Stimulated activated CD8-positive, alpha-beta memory T cell treated with anti-CD3 and anti-CD28 coated beads, Interleukin-12 subunit alpha, Interleukin-12 subunit beta, amount 100 ng/mL, for 1 hour (primary cell): ENCODE measurements around the gene SF3A2.
"Not testable (repeated sequence)": the region's sequence is repeated elsewhere in the genome, so short reads cannot be mapped to it uniquely, and the experiment has no call there.

Source experiments
- DNase-seq: peaks from one replicate; pipeline ENCODE4 v3.0.0-alpha.2; 2020; ENCODE audit warnings: low read depth

SF3A2 gene

DNA sequence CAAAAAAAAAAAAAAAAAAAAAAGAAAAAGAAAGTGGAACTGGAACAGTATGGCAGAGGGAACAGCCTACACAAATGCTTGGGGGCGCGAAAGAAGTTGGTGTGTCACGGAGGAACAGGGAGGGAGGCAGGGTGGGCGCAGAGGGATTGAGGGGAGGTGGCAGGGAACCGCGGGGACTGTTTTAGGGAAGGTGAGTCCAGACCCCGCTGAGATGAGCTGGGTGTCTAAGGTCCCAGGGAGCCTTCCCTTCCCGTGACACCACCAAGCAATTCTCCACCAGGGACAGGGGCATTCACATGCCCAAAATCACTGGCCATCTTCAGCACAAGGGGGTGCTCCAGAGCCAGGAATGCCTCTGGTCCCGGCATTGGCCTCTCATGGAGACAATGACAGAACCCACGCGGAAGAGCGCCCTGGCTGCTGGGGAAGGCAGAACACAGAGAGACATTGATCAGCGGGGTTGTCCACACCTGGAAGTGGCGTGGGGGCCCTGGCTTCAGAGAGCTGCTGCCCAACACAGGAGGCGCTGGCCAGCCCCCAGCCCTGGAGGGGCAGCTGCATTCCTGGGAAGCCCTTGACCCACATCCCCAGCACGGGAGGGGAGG lies 38.4 kb downstream of the SF3A2 start:
- no peak for DNase-seq

DNA sequence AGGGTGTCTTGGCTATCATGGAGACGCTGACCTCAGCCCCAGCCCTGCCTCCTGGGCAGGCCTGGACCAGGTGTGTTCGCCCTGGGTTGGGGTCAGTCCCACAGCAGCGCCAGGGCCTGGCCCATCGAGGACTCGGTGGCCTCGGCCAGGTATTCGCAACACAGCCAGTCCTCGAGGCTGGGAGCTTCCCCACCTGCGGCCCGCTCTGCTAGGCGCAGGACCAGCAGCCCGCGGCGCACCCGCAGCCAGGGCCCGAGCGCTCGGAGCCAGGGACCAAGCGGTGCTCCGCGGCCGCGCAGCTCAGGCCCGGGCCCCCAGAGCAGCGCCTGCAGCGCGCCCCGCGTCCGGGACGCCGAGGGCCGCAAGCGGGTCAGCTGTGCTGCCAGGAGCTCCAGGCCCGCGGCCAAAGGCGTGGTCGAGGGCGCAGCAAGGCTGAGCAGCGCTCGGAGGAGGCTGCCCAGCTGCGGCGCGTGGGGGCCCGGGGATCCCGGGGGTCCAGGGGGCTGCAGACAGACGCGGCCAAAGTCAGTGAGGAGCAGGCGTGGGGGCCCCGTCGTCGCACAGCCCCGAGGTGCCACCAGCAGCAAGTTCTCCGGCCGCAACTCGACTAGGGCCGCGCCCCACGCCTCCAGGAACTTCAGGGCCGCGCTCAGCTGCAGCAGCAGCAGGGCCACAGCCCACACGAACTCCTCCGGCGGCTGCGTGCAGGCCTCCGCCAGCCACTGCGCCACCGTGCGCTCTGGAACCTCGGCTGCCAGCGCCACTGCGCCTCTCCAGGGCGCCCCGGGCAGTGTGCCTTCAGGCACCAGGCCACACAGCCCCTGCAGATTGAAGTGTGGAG lies 39.2 kb downstream of the SF3A2 start:
- no peak for DNase-seq

DNA sequence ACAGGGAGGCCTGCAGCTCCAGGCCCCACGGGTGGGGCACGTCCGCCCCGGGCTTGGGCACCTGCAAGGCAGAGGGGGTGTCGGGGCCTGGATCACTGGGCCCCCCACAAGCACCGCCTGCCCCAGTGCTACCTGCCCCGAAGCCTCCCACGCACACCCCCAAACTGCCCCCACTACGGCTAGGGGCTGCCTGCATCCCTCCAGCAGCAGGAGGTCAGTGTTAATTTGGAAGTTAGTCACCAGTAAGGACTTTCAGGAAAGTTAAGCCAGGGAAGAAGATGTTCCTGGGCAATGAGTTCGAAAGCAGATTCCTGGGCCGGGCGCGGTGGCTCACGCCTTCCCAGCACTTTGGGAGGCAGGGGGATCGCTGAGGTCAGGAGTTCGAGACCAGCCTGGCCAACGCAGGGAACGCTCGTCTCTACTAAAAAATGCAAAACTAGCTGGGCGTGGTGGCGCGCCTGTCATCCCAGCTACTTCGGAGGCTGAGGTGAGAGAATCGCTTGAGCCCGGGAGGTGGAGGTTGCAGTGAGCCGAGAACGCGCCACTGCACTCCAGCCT lies 39.9 kb downstream of the SF3A2 start:
- no peak for DNase-seq

DNA sequence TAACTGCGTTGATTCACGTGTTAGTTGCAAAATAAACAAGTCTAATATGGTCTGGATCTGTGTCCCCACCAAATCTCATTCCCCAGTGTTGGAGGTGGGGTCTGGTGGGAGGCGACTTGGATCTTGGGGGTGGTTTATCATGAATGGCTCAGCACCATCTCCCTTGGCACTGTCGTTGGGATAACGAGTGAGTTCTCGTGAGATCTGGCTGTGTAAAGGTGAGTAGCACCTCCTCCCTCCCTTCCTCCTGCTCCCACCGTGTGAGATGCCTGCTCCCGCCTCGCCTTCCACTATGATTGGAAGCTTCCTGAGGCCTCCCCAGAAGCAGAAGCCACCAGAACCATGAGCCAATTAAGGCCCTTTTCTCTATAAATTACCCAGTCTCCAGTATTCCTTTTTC lies 40.5 kb downstream of the SF3A2 start:
- DNase-seq = no peak

DNA sequence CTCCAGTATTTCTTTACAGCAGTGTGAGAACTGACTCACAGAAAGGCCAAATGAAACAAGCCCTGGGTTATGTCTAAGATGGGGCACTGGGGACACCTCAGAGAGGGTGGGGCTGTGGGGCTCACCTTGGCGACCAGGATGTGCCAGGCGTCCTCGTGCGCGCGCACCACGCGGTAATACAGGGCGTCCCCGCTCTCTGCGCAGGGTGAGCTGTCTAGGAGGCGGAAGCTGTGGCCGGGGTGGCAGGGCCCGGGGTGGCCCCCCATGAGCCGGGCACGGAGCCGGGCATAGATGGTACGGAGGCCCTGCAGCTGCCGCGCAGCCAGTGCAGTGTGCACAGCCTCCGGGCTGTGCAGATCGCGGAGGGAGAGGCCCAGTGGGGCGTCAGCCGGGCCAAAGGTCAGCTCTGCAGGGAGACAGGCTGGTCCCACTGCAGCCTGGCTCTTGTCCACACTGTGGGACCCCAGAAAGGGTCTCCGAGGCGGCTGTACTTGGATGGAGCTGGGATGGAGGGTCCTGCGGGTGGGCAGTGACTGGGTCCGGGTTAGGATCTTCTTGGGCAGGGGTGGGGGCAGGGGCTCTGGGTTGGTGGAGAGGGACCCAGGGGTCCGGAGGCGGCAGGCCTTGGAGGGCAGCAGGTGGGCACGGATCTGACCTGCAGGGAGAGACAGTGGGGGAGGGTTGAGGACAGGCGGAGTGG lies 42.0 kb downstream of the SF3A2 start:
- no peak for DNase-seq

DNA sequence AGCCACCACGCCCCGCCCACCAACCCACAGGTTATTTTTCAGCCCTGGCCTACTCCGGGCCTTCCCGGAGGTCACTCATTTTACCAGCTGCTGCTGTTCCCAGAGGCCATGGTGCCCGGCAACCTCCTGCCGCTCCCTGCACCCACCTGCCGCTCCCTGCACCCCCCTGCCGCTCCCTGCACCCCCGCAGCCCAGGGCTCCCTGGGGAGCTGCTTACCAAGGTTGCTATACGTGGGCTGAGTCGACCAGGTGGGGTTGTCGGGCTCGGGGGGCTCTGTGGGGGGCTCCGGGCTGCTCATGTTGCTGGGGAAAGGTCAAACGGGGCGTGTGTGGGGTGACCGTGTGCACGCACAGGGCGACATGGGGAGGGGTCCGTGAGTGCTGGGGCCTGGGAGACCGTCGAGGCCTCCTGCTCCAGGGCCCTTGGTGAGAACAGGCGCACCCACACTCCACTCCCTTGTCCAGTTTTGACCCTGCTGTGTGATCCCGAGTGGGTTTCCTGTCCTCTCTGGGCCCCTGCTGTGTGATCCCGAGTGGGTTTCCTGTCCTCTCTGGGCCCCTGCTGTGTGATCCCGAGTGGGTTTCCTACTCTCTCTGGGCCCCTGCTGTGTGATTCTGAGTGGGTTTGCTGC lies 44.1 kb downstream of the SF3A2 start:
- DNase-seq = no peak

DNA sequence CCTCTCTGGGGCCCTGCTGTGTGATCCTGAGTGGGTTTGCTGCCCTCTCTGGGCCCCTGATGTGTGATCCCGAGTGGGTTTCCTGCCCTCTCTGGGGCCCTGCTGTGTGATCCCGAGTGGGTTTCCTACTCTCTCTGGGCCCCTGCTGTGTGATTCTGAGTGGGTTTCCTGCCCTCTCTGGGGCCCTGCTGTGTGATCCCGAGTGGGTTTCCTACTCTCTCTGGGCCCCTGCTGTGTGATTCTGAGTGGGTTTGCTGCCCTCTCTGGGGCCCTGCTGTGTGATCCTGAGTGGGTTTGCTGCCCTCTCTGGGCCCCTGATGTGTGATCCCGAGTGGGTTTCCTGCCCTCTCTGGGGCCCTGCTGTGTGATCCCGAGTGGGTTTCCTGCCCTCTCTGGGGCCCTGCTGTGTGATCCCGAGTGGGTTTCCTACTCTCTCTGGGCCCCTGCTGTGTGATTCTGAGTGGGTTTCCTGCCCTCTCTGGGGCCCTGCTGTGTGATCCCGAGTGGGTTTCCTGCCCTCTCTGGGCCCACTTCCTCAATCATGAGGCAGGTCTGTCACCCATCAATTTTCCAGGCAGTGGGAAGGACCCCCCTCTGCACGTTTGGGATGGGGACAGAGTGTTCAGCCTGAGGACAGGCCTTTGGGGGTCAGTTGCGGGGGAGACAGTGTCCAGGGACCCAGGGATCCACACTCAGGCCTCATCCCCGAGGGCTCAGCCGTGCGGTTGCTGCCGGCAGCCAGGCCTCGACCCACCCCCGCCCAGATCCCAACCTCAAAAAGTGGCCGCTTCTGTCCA lies 44.8 kb downstream of the SF3A2 start:
- not testable (repeated sequence) for DNase-seq

DNA sequence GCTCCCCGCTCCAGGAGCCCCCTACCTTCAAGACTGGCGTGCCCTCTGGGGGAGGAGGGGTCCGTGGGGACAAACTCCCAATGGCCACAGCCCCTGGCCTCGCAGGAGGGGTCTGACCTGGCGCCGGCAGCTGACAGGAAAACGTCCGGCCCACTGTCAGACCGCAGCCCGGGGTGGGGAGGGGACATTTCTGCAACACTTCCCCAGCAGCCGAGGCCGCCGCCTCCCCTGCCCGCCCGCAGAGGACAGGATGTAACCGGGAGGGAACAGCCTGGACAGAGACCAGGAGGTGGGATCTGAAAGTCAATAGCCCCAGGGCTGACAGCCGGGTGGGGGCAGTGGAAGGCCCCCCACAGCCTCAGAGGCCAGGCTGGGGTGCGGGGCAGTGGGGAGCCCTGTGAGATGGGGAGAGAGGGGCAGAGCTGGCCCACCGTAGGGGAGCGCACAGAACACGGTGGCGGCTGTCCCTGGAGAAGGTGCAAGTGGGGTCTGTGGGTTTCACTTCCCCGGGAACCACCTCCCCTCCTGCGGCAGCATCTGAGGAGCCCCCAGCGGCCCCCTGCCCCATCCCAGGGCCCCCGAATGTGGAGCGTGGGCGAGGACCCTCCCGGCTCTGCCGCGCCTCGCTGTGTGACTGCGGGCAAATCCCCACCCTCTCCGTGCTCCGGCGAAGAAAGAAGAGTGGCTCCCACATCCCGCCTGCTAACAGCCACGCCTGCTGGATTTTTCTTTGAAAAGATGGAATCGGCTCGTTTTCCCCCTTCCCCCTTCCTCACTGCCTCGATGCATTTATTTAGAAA lies 45.6 kb downstream of the SF3A2 start, which contains the start of gene PEAK3:
TSS of gene PEAK3 (minus strand) at position 114 of the 800 bp plus-strand sequence. CDS start 1,244 bp downstream, outside the sequence.
- no peak for DNase-seq

DNA sequence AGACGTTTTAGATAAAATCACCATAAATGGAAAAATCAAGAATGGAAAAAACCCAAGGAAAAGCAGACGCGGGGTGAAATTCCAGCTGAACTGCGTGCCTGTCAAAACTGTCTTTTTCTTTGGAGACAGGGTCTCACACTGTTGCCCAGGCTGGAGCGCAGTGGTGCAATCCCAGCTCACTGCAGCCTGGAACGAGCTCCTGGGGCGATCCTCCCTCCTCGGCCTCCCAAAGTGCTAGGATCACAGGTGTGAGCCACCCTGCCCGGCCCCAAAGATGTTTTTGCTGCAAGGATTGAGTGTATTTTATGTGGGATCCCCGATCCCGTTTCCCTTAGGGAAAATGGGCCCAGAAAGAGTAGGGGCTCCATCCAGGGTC lies 46.2 kb downstream of the SF3A2 start:
- no peak for DNase-seq

DNA sequence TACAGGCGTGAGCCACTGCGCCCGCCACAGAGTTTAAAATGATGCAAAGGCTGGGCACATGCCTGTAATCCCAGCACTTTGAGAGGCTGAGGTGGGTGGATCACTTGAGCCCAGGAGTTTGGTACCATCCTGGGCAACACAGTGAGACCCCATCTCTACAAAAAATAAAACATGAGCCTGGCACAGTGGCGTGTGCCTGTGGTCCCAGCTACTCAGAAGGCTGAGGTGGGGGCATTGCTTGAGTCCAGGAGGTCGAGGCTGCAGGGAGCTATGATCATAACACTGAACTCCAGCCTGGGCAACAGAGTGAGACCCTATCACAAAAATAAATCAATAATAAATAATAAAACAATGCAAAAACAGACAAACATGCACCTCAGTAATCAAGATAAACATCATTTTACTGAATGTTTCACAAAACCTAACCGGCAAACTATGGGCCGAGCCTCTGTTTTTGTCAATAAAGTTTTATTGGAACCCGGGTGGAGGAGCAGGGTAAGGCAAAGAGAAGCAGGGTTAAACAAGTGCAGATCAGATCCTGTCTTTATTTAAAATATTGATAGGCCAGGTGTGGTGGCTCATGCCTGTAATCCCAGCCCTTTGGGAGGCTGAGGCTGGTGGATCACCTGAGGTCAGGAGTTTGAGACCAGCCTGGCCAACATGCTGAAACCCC lies 47.3 kb downstream of the SF3A2 start:
- DNase-seq = no peak

DNA sequence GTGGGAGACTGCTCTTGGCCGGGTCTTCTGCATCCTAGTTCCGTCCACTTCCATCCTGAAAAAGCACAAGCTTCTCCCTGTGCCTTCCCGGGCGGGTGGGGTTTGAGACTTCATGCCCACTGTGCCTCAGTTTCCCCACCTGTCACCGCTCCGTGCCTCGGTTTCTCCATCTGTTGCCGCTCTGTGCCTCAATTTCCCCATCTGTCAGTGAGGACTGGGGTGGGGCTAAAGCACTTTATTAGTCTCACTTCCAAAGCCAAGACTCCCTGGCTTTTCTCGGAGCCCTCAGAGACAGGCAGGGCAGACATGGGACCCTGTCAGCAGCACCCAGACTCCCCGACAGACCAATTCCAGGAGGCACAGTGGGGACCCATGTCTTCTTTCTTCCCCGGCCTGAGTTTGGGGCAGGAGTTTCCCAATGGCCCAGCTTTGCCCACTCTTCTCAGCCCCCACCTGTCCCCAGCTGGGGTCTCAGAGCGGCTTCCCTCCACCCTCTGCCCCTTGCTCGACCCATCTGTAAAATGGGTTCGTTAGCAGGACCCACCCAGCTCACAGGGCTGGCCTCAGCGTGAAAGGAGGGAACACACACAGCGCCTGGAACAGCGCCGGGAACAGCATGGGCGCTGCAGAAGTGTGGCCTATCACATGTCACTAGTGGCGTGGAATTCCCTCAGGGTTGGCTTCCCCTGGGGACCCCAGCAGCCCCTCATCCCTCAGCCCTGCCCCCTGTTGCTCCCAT lies 49.9 kb downstream of the SF3A2 start:
- DNase-seq = no peak

DNA sequence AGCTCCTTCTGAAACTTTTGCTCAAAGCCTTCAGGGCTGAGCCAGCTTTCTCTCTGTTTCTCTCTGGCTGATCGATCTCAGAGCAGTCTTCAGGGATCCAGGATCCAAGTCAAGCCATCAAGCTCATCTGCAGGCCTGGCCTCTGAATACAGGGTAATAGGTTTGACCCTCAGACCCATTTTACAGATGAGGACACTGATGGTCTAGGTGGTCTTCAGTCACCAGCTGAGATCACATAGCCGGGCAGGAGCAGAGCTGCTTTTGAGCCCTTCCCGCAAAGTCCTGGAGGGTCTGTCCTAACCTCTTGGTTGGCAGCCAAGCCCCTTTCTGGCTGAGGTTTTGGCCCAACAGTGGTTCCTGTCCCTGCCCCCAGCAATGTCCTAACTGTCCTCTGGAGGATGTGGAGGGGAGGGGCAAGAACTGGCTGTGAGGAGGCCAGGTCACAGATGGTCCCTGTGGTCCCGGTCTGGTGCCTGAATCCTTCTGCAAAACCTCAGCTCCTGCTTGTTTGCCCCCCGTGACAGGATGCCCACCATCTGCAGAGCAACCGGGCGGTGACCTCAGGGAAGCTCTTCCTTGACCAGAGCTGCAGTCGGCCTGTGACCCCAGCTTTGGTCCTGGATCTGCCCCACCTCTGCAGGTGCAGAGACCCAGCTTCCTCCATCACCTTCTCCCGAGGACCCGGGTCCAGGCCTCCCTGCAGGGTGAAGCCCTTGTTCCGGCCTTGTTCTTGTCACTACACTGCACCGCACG lies 51.1 kb downstream of the SF3A2 start:
- DNase-seq = no peak

DNA sequence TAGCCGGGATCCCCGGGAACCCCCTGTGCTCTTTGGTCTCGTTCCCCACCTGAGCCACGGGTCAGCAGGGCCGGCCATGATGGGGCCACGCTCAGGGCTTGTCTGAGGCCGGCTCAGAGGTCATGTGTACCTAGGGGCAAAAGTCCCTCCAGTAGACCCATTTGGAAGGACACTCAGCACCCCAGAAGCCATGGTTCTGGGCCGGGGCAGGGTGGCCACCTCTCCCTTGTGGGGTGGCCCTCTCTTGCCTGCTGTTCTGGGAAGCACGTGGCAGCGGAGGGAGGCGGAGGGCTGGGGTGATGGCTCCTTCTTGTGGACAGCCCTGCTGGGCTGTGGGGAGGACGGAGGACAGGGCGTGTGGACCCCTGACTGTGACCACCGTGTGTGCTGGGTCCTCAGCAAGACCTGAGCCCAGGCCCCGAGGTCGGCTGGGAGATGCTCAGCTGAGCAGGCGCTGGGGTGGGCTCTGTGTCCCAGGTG lies 51.8 kb downstream of the SF3A2 start:
- DNase-seq = no peak

DNA sequence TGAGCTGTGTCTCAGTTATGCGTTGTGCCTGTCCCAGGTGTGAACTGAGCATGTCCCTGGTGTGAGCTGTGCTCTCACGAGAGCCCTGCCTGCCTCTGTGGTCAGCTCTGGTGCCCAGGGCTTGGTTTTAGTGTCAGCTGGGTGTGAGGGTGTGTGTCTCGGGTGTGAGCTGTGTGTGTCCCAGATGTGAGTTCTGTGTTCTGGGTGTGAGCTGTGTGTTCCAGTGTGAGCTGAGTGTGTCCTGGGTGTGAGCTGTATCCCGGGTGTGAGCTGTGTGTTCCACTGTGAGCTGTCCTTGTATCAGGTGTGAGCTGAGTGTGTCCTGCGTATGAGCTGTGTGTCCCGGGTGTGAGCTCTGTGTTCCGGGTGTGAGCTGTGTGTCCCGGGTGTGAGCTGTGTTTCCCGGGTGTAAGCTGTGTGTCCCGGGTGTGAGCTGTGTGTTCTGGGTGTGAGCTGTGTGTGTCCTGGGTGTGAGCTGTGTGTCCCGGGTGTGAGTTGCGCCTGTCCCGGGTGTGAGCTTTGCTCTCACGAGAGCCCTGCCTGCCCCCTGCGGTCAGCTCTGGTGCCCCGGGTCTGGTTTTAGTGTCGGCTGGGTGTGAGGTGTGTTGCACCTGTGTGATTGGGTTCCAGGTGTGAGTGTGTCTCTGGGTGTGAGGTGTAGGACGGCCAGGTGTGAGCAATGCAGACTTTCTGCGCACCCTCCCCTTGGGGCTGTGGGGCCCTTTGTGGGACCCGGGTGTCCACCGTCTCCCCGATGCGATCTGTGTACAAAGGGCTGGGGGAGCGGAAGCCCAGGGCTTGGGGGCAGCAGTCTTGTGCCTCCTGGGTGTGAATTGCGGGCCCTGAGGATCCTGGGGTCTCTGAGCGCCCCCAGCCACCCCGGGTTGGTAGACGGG lies 52.4 kb downstream of the SF3A2 start:
- no peak for DNase-seq

DNA sequence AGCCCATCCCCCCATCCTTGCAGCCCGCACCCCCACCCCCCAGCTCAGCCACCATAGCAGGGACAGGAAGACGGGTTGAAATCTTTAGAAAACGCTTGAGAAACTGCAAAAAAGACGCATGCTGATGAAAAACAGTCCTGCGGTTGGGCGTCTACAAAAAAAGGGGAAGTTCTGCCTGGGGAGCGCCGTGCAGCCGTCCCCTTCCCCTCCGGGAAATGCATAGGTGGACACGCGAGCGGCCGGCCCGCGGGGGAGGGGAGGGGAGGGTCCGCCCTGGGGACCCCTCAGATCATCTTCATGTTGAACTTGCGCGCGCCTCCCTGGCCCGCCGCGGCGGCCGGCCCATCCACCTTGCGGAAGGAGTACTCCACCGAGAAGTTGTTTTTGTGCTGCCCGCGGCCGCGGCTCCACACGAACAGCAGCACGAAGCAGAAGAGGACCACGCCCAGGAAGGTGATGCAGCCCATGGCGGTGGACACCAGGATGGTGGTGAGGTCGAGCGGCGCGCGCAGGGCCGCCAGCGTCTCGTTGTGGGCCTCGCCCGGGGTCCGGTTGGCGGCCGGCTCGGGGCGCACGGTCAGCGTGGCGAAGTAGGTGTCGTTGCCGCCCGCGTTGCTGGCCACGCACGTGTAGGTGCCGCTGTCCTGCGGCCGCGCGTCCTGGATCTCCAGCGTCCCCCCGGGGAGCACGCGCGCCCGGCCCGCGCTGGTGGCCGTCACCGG lies 53.3 kb downstream of the SF3A2 start:
- DNase-seq = no peak

DNA sequence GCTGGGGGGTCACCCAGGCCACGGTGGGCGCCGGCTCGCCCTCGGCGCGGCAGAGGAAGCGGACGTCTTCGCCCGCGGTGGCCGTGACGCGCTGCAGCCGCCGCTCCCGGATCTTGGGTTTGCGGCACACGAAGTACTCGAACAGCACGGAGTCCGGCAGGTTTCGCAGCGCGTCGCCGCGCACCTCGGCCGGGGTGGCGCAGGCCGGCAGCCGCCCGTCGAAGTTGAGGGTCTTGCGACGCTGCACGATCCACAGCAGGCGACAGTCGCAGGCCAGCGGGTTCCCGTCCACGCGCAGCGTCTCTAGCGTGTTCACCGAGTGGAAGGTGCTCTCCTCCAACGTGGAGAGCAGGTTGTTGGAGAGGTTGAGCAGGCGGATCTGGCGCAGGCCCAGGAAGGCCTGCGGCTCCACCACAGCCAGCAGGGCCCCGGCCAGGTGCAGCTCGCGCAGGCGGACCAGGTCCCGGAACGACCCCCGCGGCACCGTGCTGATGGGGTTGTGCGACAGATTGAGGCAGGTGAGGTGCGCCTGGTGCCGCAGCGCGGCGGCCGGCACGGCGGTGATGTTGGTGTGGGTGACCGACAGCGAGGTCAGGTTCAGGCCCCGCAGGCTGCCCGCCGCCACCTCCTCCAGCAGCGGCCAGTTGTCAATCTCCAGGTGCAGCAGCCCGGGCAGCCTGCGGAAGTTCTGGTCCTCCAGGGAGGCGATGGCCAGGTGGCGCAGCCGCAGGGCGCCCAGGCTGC lies 54.0 kb downstream of the SF3A2 start:
- no peak for DNase-seq
